ENCODE results near the gene PCBP3. TPM values are rescaled to one million over a fixed set of nuclear protein-coding genes. Genes with fewer than 3 reads are reported as not detected.

Gene PCBP3
- total RNA-seq, 1 donor from 2014 or later = 2.5 TPM

- no peaks in the 10 kb centered on the region for H3K36me3 Mint-ChIP-seq (ENCODE audit: low read depth, unreplicated experiment)
- H3K27ac Mint-ChIP-seq (ENCODE audit: unreplicated experiment) = no peak overlapping the region
- H3K27me3 Mint-ChIP-seq (ENCODE audit: unreplicated experiment) = peaks cover 6% of the 10 kb centered on the region
- TF ChIP-seq CTCF (IDR thresholded peaks at IDR 0.05; ENCODE audit: unreplicated experiment) = no peak
- no peaks in the 10 kb centered on the region for H3K4me1 Mint-ChIP-seq (ENCODE audit: unreplicated experiment)
- H3K4me3 Mint-ChIP-seq (ENCODE audit: unreplicated experiment) = no peak overlapping the region
- no peak for DNase-seq (ENCODE audit: low spot score)
- no peaks in the 10 kb centered on the region for H3K9me3 Mint-ChIP-seq (ENCODE audit: unreplicated experiment)
Measured at GRCh38 chr21:45725844-45726200, 82.3 kb downstream of the PCBP3 start.

- H3K27ac Mint-ChIP-seq (ENCODE audit: unreplicated experiment) = no peak overlapping the region
Measured at GRCh38 chr21:45726438-45726837, 82.9 kb downstream of the PCBP3 start.

GRCh38 chr21:45727390-45727789 is 83.9 kb downstream of the PCBP3 start:
- Mint-ChIP-seq H3K4me1 (ENCODE audit: unreplicated experiment) (no peaks in the 10 kb centered on the region), H3K4me3 (ENCODE audit: unreplicated experiment) (no peak overlapping the region), H3K36me3 (ENCODE audit: low read depth, unreplicated experiment) (no peaks in the 10 kb centered on the region), H3K27ac (ENCODE audit: unreplicated experiment) (no peak overlapping the region), H3K9me3 (ENCODE audit: unreplicated experiment) (no peaks in the 10 kb centered on the region), H3K27me3 (ENCODE audit: unreplicated experiment) (peaks cover 6% of the 10 kb centered on the region)
- no peak for DNase-seq (ENCODE audit: low spot score)
- no peak for TF ChIP-seq CTCF (IDR thresholded peaks at IDR 0.05; ENCODE audit: unreplicated experiment)

More at GRCh38 chr21:45726438-45726837, 82.9 kb downstream of the PCBP3 start:
- no peaks in the 10 kb centered on the region for H3K4me1 Mint-ChIP-seq (ENCODE audit: unreplicated experiment)
- no peak for DNase-seq (ENCODE audit: low spot score)
- no peak overlapping the region for H3K4me3 Mint-ChIP-seq (ENCODE audit: unreplicated experiment)
- no peak for TF ChIP-seq CTCF (IDR thresholded peaks at IDR 0.05; ENCODE audit: unreplicated experiment)
- peaks cover 6% of the 10 kb centered on the region for H3K27me3 Mint-ChIP-seq (ENCODE audit: unreplicated experiment)
- no peaks in the 10 kb centered on the region for H3K36me3 Mint-ChIP-seq (ENCODE audit: low read depth, unreplicated experiment)
- no peaks in the 10 kb centered on the region for H3K9me3 Mint-ChIP-seq (ENCODE audit: unreplicated experiment)

GRCh38 chr21:45735259-45736000 is 91.9 kb downstream of the PCBP3 start:
- no peak for DNase-seq (ENCODE audit: low spot score)
- Mint-ChIP-seq H3K4me3 (ENCODE audit: unreplicated experiment) (no peak overlapping the region), H3K27ac (ENCODE audit: unreplicated experiment) (no peak overlapping the region), H3K27me3 (ENCODE audit: unreplicated experiment) (peaks cover 3% of the 10 kb centered on the region), H3K4me1 (ENCODE audit: unreplicated experiment) (peaks cover 2% of the 10 kb centered on the region), H3K36me3 (ENCODE audit: low read depth, unreplicated experiment) (no peaks in the 10 kb centered on the region), H3K9me3 (ENCODE audit: unreplicated experiment) (no peaks in the 10 kb centered on the region)
- TF ChIP-seq CTCF (IDR thresholded peaks at IDR 0.05; ENCODE audit: unreplicated experiment) = no peak

GRCh38 chr21:45736042-45736689 is 92.6 kb downstream of the PCBP3 start:
- no peak for DNase-seq (ENCODE audit: low spot score)
- Mint-ChIP-seq H3K4me1 (ENCODE audit: unreplicated experiment) (peaks cover 2% of the 10 kb centered on the region), H3K4me3 (ENCODE audit: unreplicated experiment) (no peak overlapping the region), H3K27me3 (ENCODE audit: unreplicated experiment) (peaks cover 3% of the 10 kb centered on the region), H3K36me3 (ENCODE audit: low read depth, unreplicated experiment) (no peaks in the 10 kb centered on the region), H3K9me3 (ENCODE audit: unreplicated experiment) (no peaks in the 10 kb centered on the region), H3K27ac (ENCODE audit: unreplicated experiment) (no peak overlapping the region)
- no peak for TF ChIP-seq CTCF (IDR thresholded peaks at IDR 0.05; ENCODE audit: unreplicated experiment)
